RWPE2 (cell line): ENCODE data around the gene OR2C1.

Source experiments
- ATAC-seq: fragments of 200-7000 bp; cut with Tn5 transposase; 3 replicates; pipeline ENCODE4 v1.9.1; 2021; ENCODE audit warnings: low read depth
- DNase-seq: peaks from one replicate; pipeline ENCODE4 v3.0.0-alpha.2; 2020; ENCODE audit warnings: low spot score
- H3K27ac ChIP-seq: fragments of 450-650 bp; 2 replicates; pipeline ENCODE4 v1.5.1; 2017; ENCODE audit warnings: mild to moderate bottlenecking; ENCODE audit not compliant: poor library complexity, severe bottlenecking
- H3K27me3 ChIP-seq: fragments of 250-450 bp; sonication (Bioruptor Pico); 2 replicates; pipeline ENCODE4 v1.5.1; 2021; ENCODE audit warnings: mild to moderate bottlenecking, moderate library complexity; ENCODE audit not compliant: insufficient read depth, poor library complexity, severe bottlenecking
- H3K36me3 ChIP-seq: fragments of 250-450 bp; sonication (Bioruptor Pico); 2 replicates; pipeline ENCODE4 v1.5.1; 2020; ENCODE audit warnings: low read depth, mild to moderate bottlenecking, moderate library complexity
- H3K4me1 ChIP-seq: fragments of 250-450 bp; sonication (Bioruptor Pico); 2 replicates; pipeline ENCODE4 v1.5.1; 2021; ENCODE audit warnings: mild to moderate bottlenecking, moderate library complexity; ENCODE audit not compliant: insufficient read depth, poor library complexity, severe bottlenecking
- H3K4me3 ChIP-seq: fragments of 250-450 bp; sonication (Bioruptor Pico); 2 replicates; pipeline ENCODE4 v1.5.1; 2021; ENCODE audit warnings: mild to moderate bottlenecking, moderate library complexity; ENCODE audit not compliant: severe bottlenecking
- H3K9me3 ChIP-seq: fragments of 250-450 bp; sonication (Bioruptor Pico); 2 replicates; pipeline ENCODE4 v1.5.1; 2021; ENCODE audit warnings: mild to moderate bottlenecking, moderate library complexity; ENCODE audit not compliant: severe bottlenecking
- CTCF ChIP-seq: fragments of 450-650 bp; IDR thresholded peaks from one replicate; pipeline ENCODE4 v1.5.1; 2017; ENCODE audit warnings: mild to moderate bottlenecking, moderate library complexity; ENCODE audit not compliant: poor library complexity, severe bottlenecking

OR2C1 gene

GRCh38 chr16:3355589-3355988 is at the start of gene OR2C1:
Gene OR2C1 (plus strand): TSS chr16:3355889. CDS start chr16:3355941, 52 bp downstream.
- no peaks in the 10 kb centered on the region for H3K4me1 ChIP-seq
- no peak for TF ChIP-seq CTCF
- H3K9me3 ChIP-seq, result no peaks in the 10 kb centered on the region
- no peak within 1 kb of the TSS for H3K4me3 ChIP-seq
- no peak within 1 kb of the TSS for H3K27ac ChIP-seq
- no peaks in the 10 kb centered on the region for H3K36me3 ChIP-seq
- DNase-seq (no peak), ATAC-seq (no peak)
- H3K27me3 ChIP-seq, result no peaks in the 10 kb centered on the region

GRCh38 chr16:3306078-3306477 is 49.6 kb upstream of the OR2C1 start:
- peak overlapping the region; percentile 73 for H3K27ac ChIP-seq

GRCh38 chr16:3311496-3311895 is 44.2 kb upstream of the OR2C1 start:
- no peak overlapping the region for H3K4me3 ChIP-seq
- no peak overlapping the region for H3K27ac ChIP-seq
- no peaks in the 10 kb centered on the region for H3K4me1 ChIP-seq
- ATAC-seq (no peak), DNase-seq (no peak)
- H3K9me3 ChIP-seq, result peaks cover 30% of the 10 kb centered on the region
- TF ChIP-seq CTCF, result no peak
- no peaks in the 10 kb centered on the region for H3K27me3 ChIP-seq
- peaks cover 54% of the 10 kb centered on the region for H3K36me3 ChIP-seq

More at GRCh38 chr16:3306078-3306477, 49.6 kb upstream of the OR2C1 start:
- no peak for DNase-seq
- ATAC-seq, result no peak
- no peak for TF ChIP-seq CTCF
- Histone ChIP-seq H3K4me1 (no peaks in the 10 kb centered on the region), H3K4me3 (peak overlapping the region; percentile 49), H3K36me3 (peaks cover 35% of the 10 kb centered on the region), H3K27me3 (no peaks in the 10 kb centered on the region), H3K9me3 (peaks cover 26% of the 10 kb centered on the region)

- H3K27me3 ChIP-seq, result no peaks in the 10 kb centered on the region
- H3K36me3 ChIP-seq, result peaks cover 47% of the 10 kb centered on the region
- H3K27ac ChIP-seq, result no peak overlapping the region
- H3K4me3 ChIP-seq, result no peak overlapping the region
- DNase-seq (no peak), ATAC-seq (no peak)
- no peaks in the 10 kb centered on the region for H3K4me1 ChIP-seq
- TF ChIP-seq CTCF, result no peak
- peaks cover 47% of the 10 kb centered on the region for H3K9me3 ChIP-seq
These were observed 38.2 kb upstream of the OR2C1 start for GRCh38 chr16:3317315-3317999.

GRCh38 chr16:3321816-3322215 is 33.9 kb upstream of the OR2C1 start:
- DNase-seq (no peak), ATAC-seq (no peak)
- peaks cover 20% of the 10 kb centered on the region for H3K36me3 ChIP-seq
- H3K4me3 ChIP-seq, result no peak overlapping the region
- peaks cover 41% of the 10 kb centered on the region for H3K9me3 ChIP-seq
- H3K4me1 ChIP-seq, result no peaks in the 10 kb centered on the region
- H3K27me3 ChIP-seq, result no peaks in the 10 kb centered on the region
- no peak overlapping the region for H3K27ac ChIP-seq
- no peak for TF ChIP-seq CTCF
